Measurements from ENCODE around the gene JUP.
"Not testable (repeated sequence)": the region's sequence is repeated elsewhere in the genome, so short reads cannot be mapped to it uniquely, and the experiment has no call there.

The JUP gene

DNA sequence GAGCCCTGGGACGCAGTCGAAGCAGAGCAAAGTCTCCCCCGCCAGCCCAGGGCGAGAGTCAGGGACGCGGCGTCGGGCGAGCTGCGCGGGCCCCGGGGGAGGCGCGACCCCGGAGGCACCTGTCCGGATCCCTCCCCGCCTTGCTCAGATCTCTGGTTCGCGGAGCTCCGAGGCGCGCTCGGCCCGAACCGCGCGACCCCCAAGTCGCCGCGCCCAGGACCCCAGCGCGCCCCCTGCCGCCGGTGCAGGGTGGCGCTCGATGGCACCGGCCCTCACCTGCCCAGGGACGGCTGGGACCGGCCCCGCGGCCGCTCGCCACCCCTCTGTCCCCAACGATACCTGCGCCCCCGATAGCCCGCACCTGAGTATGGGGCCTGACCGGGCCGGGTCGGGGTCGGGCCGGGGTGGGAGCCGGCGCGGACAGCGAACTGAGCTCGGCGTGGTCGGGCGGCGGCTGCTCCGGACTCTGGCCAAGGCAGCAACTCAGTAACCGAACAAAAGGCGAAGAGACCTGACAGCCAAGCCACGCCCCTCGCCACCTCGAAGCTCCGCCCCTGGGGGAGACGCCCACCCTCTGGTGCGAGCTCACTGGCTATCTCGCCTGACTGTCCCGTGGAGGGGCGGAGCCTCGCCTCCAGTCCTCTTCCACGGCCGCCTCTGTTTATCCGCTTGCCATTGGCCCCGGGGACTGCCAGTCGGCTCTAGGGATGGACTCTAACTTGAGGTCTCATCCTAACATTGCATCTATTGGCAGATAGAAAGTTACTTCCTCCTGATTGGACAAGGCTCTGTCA is at the start of gene JUP:
JUP (minus strand) TSS at position 485 of the 794 bp plus-strand sequence. CDS start 14,857 bp downstream, outside the sequence.
- peak; percentile 91 for DNase-seq

DNA sequence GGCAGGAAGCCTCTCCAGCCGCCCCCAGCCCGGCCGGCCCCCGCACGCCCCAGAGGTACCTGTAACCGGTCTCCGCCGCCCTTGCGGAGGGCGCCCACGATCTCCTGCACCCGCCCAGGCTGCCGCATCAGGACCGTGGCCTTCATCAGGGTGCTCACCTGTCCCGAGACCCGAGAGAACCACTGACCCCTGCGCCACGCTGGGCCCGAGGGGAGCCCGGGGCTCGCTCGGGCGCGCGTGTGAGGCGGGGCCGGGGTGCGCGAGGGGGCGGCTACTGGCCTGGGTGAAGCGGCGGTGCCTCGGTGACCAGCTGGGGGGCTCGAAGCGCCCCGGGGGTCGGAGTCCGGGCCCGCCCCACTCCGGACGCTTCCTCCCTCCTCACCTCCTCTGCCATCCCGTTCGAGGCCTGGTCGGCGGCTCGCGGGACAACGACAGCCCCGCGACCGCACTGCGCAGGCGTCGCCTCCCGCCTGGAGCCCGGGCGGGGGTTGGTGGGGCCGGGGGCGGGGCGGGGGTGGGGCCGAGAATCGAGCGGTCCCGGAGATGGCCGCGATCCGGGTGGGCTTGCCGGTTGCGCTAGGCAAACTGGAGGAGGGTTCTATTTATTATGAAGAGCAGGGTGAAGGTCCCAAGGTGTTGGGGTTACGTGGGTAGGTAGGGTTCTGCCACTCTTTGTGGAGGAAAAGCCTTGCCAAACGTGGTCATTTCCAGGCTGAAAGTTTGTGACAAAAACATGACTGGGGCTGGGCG is 49.5 kb upstream of the JUP start, which contains the start of gene NT5C3B:
NT5C3B (minus strand) TSS at position 433 of the 750 bp plus-strand sequence; CDS start at position 394, 39 bp downstream.
- DNase-seq: peak; percentile 52

DNA sequence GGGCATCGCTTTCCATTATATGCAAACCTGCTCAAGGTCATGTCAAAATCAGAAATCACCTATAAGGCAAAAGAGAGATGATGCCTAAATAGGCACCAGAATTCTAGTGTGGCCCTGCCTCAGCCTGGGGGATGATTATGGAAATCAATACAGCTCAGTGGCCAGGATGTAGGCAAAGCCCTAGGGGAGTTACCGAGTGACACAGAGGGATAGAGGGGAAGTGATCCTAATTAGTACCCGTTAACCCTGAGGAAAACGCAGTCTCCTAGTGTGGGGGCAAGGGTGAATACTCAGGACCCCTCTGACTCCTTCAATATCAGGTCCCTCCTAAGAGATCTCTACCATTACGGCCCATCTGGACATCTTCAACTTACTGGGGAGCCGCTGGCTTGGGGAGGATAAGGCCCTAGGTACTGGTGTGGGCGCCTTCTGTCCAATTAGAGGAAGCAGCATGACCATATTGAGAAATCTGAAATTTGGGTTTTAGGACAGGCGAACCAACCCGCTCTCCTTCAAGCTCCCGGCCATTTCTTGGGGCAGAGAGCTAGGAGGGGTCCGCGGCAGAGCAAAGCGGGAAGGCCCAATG is 48.8 kb upstream of the JUP start:
- DNase-seq: no peak

DNA sequence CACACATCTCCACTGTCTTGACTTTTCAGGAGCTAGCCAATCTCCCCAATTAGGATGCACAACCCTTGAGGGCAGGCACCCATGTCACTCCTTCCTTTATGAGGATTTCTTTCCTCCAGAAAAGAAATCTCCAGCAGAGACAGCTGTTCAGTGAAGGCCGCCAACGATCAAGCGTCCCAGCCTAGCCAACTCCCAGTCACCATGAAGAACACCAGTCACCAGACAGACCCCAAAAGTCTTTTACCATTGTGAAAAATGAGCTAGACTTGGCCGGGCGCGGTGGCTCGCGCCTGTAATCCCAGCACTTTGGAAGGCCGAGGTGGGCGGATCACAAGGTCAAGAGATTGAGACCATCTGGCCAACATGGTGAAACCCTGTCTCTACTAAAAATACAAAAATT is 43.5 kb upstream of the JUP start:
- DNase-seq: not testable (repeated sequence)

DNA sequence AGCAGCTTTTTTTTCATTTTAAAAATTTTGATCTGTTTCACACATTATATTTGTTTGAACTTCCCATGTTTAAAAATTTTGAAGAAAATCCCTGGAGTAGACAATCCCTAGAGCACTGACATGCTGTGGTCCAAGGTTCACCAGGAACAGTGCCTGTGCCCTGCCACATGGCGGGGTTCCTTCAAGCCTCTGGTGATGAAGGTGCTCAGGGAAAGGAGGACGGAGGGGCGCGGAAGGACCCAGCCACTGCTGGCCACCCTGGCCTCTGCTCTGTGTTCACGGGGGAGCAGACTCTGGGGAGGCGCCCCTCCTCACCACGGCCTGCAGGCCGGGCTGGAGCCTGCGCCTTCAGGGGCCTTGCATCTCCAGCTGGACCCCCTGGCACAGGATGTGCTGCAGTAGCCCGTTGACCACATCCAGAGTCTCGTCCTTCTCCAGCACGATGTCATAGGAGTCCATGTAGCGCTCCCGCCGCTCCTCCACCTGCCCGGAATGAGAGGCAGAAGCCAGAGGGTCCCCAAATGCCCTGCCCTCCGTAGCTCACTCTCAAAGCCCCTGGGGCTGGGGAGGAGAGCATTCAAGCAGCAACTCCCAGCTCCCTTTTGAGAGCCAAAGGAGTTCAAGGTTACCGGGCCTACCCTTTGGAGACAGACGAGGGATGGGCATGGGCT is 38.8 kb upstream of the JUP start:
- no peak for DNase-seq

DNA sequence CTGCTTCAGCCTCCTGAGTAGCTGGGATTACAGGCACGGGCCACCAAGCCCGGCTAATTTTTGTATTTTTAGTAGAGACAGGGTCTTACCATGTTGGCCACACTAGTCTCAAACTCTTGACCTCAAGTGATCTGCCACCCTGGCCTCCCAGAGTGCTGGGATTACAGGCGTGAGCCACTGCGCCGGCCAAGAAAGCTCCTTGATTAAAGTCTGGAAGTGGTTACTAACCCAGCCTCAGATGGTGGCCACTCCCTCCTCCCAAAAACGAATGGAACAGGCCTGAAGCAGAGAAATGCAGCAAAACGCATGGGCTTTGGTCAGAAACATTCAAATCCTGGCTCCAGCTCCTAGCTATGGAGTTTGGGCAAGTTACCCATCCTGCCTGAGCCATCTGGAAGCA is 37.6 kb upstream of the JUP start:
- DNase-seq: no peak

DNA sequence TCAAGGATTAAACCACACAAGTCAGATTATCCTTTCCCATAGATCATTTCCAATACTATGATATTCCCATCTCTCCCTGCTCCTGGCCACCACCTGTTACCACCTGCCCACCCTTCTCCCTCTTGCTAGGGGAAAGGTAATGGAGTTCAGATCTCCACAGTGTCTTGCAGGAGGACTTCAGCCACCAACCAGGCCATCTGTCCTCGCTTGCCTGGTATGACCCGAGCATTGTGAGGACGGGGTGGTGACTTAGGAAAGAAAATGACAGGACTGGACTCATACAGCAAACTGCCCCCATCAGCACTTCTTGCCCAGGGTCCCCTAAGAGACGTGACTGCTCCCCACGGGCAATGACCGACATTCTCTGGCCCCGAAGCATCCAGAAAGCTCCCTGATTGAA is 37.1 kb upstream of the JUP start:
- DNase-seq: no peak

DNA sequence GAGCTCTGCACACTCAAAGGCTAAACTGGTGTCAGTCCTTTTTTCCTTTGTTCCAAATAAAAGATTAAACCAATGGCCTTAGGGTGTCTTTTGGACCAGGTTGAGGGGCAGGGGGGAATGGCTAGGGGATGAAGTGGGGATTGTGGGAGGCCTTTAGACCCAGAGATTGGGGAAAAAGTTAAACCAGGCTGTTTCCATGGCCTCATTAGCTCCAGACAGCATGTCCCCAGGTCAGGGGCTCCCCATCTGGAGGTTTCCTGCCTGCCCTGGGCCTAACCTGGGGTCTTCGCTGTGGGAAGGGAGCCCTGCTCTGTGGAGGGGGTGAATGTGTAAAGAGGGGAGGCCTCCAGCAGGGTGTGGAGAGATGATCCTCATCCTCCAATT is 36.6 kb upstream of the JUP start:
- no peak for DNase-seq

DNA sequence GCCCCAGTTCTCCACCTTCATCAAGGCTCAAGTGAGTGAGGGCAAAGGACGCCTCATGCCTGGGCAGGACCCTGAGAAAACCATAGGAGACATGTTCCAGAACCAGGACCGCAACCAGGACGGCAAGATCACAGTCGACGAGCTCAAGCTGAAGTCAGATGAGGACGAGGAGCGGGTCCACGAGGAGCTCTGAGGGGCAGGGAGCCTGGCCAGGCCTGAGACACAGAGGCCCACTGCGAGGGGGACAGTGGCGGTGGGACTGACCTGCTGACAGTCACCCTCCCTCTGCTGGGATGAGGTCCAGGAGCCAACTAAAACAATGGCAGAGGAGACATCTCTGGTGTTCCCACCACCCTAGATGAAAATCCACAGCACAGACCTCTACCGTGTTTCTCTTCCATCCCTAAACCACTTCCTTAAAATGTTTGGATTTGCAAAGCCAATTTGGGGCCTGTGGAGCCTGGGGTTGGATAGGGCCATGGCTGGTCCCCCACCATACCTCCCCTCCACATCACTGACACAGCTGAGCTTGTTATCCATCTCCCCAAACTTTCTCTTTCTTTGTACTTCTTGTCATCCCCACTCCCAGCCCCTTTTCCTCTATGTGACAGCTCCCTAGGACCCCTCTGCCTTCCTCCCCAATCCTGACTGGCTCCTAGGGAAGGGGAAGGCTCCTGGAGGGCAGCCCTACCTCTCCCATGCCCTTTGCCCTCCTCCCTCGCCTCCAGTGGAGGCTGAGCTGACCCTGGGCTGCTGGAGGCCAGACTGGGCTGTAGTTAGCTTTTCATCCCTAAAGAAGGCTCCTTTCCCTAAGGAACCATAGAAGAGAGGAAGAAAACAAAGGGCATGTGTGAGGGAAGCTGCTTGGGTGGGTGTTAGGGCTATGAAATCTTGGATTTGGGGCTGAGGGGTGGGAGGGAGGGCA is 36.0 kb upstream of the JUP start:
- DNase-seq: no peak

DNA sequence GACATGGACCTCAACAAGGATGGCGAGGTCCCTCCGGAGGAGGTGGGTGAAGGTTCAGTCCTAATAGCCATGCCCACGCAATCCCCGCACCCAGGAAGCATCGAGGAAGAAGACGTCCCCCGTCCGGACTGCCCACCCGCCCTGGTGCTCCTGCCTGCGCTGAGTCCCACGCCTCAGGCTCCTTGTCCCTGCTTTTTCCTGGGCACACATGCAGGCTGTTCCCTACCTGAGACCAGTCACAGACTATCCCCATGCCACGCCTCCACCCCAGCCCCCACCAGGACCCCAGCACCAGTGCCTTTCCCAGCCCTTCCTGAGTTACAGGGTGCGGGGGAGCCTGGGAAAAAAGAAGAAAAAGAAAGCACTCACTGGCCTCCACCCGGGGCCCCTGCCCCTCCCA is 35.3 kb upstream of the JUP start:
- no peak for DNase-seq

DNA sequence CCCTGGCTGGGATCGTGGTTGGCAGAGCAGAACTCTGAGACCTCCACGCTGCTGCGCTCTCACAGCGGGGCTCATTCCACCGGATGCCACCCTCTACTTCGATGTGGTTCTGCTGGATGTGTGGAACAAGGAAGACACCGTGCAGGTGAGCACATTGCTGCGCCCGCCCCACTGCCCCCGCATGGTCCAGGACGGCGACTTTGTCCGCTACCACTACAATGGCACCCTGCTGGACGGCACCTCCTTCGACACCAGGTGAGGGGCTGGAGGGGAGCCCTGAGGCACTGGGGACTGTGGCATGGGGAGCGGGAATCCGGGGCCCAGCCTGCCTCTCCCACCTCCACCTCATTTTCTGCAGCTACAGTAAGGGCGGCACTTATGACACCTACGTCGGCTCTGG is 31.5 kb upstream of the JUP start:
- DNase-seq: no peak

DNA sequence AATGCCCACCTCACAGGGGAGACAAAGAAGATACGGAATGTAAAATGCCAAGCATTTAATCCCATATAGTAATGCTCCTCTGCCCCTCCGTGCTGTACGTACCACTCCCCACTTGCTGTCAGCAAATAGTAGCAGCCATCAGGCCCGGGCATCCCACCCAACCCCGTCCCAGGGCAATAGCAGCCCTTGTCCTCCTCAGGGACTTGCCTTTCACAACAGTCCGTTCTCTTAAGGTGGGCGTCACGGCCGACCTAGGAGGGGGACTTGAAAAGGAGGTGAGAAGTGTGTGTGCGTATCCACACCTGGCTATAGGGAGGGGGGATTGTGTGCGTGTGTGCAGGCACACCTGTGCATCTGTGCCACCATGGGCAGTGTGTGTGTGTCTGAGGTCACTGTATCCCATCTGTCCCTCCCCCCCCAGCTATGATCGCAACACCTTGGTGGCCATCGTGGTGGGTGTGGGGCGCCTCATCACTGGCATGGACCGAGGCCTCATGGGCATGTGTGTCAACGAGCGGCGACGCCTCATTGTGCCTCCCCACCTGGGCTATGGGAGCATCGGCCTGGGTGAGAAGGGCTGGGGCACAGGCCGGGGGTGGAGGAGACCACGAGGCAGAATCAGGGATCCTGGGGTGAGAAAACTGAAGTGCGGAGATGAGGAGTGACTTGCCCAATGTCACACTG is 30.3 kb upstream of the JUP start:
- no peak for DNase-seq

DNA sequence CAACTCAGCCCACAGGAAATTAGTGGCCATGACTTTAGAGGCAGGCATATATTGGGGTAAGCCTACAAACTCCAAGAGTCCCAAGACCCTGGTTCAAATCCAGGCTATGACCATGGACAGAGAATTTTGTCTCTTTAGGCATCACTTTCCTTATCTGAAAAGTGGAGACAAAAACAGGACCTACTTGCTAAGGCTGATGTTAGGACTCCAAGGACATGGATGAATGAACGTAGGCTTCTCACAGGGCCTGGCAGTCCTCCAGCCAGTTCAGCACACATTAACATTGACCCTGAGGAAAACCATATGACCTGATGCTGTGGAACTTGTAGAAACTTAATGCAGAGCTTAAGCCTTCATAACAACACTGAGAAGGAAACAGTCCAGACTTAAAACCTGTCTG is 27.7 kb upstream of the JUP start:
- no peak for DNase-seq

DNA sequence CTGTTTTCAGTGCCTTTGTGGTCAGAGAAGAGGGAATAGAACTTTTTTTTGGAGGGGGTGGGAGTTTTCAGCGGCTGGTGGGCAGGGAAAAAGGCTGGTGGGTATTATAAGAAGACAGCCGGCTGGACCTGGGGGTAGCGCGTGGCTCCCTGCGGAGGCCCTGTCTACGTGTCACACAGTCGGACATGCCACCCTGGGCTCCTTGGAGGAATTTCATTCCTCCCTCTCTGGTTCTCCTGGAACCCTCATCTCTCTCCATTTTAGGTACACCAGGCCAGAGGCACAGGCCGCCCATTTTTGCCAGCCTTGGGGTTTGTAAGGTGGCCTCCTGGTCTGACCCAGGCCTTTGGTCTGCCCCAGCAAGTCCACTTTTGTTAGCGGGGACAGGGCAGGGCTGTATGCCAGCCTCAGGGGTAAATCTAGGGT is 27.2 kb upstream of the JUP start:
- no peak for DNase-seq

DNA sequence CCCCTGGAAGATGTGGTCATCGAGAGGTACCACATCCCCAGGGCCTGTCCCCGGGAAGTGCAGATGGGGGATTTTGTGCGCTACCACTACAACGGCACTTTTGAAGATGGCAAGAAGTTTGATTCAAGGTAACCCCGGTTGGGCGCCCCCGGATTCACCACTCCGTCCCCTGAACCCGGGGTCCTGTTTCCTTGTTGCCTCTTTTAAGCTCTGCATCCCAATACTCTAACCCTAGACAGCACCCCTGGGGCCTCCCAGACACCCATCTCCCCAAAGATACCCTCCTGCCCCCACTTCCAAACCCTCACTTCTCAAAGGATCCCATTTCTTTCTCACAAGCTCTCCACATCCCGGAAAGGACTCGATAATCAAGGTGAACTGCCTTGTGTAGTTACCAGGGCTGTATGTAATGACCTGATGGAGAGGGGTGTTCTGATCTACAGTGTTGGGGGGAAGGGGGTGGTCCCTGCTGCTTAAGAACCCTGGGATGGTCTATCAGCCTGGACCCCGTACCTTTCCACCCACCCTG is 26.7 kb upstream of the JUP start:
- DNase-seq: no peak

DNA sequence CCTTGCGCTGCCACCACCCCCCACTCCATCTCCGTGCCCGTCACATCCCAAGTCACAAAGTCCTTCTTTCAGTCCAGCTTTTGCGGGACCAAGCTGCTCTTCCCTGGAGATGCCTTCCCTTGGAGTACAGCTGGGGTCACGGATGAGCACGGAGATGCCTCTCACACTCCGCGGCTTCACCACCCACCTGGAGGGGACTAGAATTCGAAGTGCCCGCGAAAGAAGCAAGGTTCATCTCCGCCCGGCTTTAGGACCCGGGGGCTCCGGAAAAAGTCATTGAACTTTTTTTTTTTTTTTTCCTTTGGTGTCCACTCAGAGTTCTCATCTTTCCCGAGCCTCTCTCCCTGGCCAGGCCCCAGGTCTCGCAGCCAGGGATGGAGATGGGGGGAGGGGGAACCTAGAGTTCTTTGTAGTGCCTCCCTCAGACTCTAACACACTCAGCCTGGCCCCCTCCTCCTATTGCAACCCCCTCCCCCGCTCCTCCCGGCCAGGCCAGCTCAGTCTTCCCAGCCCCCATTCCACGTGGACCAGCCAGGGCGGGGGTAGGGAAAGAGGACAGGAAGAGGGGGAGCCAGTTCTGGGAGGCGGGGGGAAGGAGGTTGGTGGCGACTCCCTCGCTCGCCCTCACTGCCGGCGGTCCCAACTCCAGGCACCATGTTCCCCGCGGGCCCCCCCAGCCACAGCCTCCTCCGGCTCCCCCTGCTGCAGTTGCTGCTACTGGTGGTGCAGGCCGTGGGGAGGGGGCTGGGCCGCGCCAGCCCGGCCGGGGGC is 26.1 kb upstream of the JUP start, which contains the start of gene FKBP10:
FKBP10 (plus strand) TSS at position 624 of the 771 bp plus-strand sequence; CDS start at position 655, 31 bp downstream.
- peak; percentile 43 for DNase-seq

DNA sequence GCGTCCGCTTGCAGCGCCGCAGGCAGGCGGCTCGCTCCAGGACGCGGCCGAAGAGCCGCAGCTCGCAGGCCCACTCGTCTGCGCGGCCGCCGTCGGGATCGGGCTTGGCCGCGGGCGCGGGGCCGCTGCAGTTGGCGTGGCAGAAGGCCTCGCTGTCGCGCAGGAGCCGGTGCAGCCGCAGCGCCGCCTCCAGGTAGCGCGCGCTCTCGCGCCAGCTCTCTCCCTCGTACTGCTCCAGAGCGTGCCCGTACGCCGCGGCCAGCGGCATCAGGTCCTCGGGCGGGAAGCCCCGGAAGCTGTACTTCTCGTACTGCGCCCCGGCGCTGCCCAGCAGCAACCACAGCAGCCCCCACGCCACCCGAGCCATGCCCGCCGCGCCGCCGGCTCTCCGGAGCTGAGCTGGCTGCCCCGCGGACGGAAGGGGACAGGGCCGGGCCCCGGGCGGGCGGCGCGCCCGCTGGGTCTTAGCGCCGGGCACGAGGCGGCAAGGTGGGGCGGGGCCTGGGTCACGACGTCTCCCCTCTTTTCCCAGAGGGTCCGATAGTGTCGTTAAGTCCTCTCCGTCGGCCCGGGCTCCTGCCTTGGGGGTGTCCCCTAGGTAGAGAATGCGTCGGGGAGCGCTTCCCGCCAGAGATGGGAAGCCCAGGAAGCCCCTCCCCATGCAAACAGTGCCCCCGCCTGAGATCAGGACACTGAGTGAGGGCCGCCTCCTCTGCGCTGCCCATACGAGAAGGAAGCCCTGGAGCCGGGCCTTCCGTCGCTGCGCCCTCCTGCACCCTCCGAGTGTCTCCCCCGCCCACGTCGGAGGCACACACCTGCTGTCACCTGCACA is 25.3 kb upstream of the JUP start, which contains the start of gene P3H4:
P3H4 (minus strand) TSS at position 401 of the 832 bp plus-strand sequence; CDS start at position 367, 34 bp downstream.
- DNase-seq: peak; percentile 77

DNA sequence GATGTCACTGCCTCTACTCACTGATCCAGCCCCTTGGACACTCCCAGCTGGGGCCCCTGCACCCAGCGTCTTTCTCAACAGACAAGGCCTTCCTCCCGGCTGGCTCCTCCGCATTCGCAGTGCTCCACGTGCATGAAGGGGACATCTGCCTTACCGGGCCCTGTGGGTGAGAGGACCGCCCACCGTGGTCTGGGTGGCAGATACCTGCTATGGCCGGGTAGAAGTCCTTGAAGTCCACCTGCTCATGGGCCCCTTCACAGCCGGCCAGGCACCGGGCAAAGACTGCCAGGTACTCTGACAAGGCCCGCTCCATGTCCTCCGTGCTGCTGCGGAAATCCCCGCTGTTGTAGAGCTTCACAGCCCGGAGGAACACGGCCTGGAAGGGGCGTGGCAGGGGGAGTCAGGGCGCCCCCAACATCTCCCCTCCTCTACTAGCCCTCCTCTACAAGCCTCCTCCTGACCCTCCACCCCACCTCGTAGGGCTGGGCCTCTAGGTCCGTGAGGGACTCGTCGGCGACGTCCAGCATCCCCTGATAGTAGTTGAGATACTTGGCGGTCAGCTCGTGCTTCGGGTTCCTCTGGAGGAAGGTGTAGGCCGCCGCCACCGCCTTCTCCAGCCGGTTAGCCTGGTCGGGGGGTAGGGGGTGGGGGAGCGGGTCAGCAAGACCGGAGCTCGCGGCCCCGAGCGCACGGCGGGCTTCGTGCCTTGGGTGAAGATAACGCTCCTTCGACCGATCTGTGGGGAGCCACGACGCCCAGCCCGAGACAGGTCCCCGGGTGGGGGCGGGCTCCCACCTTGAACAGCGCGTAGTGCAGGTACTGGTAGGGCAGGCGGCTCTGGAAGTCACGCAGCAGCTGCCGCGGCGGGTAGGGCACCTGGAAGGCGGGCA is 24.4 kb upstream of the JUP start:
- no peak for DNase-seq
